Stimulated activated naive CD4-positive, alpha-beta T cell treated with Interleukin-2 at 50 U/mL for 16 hours (primary cell): ENCODE measurements around the gene CDK14.
"Not testable (repeated sequence)": the region's sequence is repeated elsewhere in the genome, so short reads cannot be mapped to it uniquely, and the experiment has no call there.

Experiments used
- DNase-seq: peaks from one replicate; lab custom pipeline; 2025; lab: John Stamatoyannopoulos, UW

The CDK14 gene

DNA sequence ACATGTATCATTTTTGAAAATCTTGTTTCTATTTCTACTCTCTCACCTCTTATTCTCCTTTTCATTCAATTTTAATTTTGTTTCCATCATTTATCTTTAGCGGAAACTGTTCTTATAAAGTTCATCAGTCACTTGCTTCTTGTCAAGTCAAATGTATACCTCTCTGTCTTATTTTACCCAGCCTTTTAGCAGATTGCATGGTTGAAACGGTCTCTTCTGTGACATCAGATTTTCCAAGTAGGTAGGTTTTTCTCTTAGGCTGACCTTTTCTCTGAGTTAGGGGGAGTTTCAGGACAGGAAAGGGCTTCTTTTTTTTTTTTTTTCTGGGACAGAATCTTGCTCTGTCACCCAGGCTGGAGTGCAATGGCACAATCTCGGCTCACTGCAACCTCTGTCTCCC lies 195.5 kb downstream of the CDK14 start:
- DNase-seq = no peak

DNA sequence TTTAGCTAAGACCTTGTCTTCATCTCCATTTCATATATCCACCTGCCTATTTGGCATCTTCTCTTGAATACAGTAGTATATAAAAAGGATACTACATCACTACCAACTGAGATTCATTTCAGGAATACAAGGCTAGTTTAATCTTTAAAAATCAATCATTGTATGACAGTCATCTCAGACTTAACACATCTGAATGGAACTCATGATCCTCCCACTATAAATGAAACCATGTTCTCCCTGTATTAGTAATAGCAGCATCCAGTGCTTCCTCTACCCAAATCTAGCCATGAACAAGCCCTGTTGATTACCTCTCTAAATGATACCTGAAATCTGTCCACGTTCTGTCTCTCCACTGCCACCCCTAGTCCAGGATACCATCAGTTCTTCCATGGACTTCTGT lies 196.2 kb downstream of the CDK14 start:
- DNase-seq = no peak

DNA sequence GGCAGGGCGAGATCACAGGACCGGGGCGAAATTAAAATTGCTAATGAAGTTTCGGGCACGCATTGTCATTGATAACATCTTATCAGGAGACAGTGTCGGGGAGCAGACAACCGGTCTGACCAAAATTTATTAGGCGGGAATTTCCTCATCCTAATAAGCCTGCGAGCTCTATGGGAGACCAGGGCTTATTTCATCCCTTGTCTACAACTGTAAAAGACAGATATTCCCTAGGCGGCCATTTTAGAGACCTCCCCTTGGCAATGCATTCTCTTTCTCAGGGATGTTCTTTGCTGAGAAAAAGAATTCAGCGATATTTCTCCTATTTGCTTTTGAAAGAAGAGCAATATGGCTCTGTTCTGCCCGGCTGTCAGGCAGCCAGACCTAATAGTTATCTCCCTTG lies 198.1 kb downstream of the CDK14 start:
- not testable (repeated sequence) for DNase-seq

DNA sequence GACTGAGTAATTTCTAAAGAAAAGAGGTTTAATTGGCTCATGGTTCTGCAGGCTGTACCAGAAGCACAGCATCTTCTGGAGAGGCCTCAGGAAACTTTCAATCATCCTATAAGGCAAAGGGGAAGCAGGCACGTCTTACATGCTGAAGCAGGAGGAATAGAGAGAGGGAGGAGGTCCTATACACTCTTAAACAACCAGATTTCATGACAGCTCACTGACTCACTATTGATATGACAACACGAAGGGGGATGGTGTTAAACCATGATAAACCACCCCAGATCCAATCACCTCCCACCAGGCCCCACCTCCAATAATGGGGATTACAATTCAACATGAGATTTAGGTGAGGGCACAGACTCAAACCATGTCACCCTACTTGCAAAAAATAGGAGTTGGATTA lies 201.5 kb downstream of the CDK14 start:
- DNase-seq = no peak

DNA sequence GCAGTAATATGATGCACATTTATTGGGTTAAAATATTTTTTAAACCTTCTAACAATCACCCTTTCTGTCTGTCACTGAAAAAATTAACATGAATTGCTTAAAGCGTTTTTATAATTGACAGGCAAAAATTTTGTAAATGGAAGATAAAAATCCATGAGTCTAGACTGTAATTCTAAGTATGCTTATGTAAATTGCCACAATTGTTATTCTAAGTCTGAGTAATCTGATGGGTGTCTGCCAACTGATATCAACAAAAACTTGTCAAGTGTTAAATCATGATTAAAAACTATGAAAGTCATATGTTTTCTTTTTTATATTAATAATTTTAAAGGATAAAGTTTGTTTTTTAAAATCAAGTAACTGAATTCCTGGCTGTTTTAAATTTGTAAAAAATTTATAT lies 208.2 kb downstream of the CDK14 start:
- no peak for DNase-seq

DNA sequence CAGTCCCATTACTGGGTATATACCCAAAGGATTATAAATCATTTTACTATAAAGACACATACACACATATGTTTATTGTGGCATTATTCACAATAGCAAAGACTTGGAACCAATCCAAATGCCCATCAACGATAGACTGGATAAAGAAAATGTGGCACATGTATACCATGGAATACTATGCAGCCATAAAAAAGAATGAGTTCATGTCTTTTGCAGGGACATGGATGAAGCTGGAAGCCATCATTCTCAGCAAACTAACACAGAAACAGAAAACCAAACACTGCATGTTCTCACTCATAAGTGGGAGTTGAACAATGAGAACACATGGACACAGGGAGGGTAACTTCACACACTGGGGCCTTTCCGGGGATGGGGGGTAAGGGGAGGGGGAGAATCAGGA lies 219.4 kb downstream of the CDK14 start:
- DNase-seq = not testable (repeated sequence)

DNA sequence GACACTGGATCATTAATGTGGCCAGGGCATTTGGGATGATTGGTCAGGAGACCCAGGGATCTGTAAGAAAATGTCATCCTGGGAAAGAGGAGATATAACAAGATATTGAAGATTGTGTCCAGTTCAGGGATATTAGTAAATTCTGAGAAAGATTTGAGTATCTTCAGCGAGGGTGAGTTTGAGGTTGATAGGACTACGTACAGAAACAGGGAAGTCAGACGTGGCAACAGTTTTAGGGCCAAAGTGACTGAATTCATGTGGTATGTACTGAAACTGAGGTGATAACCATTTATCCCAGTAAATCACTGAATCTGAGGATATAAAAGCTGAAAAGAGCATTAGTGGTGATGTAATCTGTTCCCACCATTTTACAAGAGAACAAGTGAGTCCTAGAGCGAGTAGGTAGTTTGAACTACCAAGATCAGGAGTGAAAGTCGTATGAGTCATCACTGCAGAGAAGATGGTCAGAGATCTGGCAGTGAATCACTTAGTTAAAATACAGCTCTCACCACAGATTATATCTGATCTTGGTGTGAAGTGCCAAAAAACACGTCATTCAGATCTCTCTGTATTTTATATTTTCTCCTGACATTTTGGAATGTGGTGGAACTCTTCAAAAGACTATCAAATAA lies 220.5 kb downstream of the CDK14 start:
- no peak for DNase-seq

DNA sequence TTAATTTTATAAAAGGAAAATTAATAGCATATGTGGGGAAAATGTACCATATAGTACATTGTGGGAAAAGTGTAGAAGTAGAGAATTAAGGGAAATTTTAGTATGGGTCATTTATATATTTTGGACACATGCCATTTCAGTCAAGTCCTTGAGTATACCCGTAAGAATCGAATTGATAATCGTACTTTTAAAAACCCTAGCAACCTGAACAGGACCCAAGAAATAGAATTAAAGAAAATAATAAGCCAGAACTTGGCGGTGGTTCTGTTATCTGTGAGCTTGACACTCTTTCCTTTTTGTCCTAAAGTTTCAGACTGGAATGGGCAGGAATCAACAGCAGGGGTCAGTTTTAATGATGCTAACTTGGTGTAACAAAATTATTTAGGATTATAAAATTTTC lies 221.0 kb downstream of the CDK14 start:
- DNase-seq = no peak

DNA sequence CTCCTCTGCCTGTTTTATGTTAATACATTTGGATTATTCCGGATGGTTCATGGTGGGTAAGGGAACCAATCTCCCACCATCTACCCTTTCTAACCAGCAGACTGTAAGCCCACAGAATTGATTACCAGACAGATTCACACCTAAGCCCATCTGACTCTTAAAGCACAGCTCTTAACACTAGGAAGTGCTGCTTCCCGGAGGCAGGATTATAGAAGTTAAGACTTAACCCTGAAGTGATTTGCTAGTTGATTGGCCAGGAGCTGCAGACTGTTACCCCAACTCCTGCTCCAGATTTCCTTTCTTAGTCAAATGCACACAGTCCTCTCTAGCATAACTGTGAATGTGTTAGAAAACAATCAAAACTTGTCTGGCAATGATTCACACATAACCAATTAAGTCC lies 221.7 kb downstream of the CDK14 start:
- DNase-seq = no peak

DNA sequence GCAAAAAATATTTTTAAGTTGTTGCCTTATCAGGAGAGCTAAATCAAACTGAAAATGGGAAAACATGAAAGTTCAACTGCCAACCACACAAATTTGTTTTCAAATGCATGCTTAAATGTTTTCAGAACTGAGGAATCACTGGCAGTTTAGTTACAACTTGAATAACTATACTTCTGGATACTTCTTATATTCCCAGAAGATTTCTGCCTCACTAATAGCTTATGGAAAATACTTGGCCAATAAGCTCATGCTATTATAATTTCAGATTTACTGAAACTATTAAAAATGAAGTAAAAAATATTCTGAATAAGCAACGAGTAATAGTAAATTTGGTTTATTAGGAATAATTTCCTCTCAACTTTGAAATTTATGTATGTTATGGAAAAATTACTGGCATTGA lies 222.2 kb downstream of the CDK14 start:
- no peak for DNase-seq

DNA sequence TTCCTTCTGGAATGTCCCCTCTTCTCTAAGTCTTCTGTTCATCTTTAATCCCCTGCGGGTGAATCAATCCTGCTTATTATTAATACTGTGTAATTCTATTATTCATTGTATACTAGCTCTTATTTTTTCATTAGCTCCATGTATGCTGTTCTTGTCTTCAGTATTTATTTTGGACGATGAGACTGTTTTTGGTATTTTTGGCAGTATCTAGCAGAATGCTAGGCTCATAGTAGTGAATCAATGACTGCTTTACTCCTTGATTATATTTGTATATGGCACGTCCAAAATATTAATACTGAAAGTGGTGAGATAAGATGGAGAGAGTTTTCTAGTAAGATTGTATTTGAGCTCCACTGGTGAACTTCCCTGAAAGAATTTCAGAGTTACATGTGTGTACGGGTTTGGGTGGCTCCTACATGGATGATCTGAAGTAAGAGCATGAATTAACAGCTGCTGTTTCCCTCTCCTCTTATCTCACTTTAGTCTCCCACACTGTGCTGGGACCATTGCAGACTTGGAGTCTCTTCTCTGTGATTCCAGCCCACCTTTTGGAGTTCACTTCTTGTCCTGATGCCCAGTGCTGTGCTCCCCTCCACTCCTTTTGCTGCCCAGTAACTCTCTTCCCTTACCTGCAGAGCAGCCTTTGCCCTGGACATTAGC lies 226.0 kb downstream of the CDK14 start:
- DNase-seq = no peak

DNA sequence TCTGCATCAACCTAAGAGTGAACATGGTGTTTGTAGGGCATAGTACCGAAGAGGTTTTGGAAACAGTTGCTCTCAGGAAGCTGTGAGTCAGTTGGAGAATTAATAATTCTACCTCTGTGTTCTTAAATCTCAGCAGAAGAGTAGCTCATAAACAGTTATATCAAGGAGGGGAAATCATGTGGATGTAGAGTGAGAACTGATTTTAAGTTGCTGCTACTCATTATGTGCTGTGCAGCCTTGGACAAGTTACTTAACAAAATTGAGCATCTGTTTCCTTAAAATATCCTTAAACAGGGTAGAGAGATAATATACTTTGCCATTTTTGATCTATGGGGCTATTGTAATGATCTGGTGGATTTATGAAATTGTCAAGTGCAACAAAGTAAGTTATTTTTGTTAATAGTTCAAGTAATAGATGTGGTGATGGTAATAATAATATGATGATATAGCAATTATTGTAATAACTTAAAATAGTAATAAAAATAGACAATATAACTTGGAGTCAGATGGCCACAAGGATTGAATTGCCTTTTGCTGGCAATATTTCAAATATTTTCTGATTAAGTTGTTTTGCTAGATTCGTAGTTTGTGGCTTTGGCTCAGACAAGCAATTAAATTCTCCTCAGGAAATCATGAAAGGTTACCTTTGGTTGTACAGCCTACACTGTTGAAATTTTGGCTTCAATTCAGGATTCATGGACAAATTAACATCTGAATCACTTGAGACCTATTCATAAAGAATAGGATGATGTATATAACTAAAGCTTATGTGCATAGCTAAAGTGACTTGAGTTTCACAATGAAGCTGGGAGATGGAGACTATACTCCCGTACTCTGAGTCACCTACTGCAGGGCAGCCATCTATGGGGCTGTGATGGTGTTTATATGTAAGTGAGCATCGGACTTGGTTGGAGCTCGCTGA lies 228.5 kb downstream of the CDK14 start:
- DNase-seq = no peak

DNA sequence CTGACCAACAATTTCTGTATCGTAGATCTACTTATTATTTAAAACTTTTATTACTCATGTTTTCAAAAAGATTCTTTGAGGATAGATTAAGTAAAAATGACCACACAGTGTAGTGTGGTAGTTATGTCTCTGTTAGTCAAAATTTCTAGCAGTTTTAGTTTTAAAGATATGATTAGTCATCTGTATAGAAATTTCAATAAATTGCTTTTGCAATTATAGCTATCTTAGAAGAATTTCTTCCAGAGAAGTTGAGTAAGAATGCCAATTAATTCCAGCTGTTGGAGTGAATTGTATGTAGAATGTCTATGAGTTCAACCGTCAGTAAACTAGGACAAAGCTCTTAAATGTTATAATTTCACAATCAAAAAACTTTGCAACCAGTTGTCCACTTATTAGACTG lies 229.7 kb downstream of the CDK14 start:
- DNase-seq = no peak

DNA sequence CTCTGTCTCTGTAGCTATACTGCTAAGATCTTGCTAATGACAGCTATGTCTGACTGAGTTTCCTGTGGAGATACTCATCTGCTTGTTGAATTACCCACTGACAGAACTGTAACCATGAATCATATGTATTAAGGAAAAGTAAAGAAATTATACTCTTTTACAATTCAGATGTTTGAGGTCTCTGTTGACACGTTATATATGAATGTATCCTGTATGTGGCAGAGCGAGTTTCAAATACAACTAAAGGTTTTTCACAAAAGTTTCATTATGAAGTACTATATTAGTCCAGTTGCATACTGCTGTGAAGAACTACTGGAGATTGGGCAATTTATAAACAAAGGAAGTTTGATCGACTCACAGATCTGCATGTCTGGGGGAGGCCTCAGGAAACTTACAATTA lies 232.5 kb downstream of the CDK14 start:
- no peak for DNase-seq

DNA sequence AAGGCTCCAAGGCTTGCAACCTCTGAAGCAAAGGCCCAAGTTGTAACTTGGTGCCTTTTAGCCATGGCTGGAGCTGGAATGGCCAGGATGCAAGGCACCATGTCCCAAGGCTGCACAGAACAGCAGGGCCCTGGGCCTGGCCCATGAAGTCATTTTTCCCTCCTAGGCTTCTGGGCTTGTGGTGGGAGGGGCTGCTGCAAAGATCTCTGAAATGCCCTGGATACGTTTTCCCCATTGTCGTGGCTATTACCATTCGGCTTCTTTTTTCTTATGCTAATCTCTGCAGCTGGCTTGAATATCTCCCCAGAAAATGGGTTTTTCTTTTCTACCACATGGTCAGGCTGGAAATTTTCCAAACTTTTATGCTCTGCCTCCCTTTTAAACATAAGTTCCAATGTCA lies 234.2 kb downstream of the CDK14 start:
- no peak for DNase-seq

DNA sequence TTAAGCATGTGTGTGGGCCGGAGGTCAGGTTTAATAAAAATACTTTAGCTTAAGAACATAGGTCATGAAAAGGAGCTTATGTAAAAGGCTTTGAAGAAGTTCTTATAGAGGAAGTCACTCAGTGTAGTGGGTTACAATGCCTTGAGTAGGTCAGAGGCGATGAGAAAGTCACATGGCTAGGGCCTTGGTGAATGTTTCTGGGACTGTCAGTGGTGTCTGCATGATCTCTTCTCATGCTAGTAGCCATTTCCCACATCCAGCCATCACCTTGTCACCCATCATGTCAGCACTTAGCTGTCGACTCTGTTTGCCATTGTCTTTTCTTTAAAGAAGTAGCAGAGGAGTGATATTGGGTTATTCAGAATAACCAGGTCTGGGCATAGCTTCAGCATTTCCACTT lies 236.6 kb downstream of the CDK14 start:
- no peak for DNase-seq

DNA sequence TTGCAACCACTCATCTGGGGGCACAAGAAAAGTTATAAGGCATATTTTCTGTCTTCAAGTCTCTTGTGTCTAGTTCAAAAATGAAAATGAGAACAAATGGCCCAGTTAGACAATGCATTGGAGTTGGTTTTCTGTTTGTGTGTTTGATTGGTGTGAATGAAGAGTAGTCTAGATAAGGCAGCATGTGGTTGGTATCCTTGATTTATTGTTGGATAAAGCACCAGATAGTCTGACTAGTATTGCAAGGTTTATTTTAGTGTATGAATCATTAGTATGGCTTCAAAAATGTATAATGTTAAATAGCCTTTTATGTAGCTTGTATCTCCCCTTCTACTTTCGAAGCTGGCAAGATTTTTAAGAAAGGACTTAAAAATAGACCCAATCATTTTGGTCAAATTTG lies 237.3 kb downstream of the CDK14 start:
- DNase-seq = no peak

DNA sequence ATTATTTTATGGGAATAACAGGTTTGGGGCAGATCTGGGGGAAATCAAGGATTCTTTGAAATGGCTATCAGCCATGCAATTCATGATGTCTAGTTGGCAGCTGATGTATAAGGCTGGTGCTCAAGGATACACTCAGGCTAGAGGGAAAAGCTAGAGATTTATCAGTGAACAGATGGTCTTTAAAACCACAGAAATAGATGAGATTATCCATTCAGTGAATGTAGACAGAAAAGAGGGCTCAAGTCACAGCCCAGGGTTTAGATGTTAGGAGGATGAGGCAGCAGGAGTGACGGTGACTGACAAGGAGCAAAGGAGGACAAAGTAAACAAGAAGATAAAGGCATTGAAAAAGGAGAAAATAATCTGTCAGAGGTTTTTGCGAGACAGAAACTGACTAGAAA lies 238.7 kb downstream of the CDK14 start:
- DNase-seq = no peak

DNA sequence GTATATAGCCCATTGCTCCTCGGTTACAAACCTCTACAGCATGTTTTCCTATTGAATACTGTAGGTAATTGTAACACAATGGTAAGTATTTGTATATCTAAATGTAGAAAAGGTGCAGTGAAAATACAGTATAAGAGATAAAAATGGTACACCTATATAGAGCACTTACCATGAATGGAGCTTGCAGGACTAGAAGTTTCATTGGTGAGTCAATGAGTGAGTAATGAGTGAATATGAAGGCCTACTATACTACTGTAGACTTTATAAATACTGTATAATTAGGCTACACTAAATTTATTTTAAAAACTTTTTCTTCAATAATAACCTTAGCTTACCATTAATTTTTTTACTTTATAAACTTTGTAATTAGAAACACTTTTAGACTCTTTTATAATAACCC lies 239.7 kb downstream of the CDK14 start:
- no peak for DNase-seq

DNA sequence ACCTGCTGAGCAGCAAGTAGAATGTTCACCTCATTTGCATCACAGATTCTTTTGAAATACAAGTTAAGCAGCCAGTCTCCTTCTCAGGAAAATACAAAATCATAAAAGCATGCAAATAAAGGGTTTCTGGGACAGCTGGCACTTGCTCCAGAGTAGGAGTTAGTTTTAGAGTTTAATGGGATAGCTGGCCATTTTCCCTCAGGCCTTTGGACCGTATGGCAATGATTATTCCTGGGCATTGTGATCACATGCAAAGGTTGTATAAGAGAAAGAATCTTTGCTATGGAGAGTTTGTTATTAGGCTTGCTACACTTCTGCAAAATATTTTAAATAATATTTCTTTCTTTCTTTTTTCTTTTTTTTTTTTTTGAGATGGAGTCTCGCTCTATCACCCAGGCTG lies 240.8 kb downstream of the CDK14 start:
- no peak for DNase-seq

DNA sequence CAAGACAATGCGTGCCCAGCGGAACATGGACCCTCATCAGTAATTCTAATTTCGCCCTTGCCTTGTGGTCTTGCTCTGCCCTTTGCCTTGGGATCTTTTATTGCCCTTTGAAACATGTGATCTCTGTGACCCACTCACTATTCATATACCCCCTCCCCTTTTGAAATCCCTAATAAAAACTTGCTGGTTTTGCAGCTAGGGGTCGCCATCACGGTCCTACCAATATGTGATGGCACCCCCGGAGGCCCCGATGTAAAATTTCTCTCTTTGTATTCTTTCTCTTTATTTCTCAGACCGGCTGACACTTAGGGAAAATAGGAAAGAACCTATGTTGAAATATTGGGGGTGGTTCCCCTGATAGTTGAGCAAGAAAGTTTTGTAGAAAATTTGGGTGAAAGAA lies 242.7 kb downstream of the CDK14 start:
- DNase-seq = no peak

DNA sequence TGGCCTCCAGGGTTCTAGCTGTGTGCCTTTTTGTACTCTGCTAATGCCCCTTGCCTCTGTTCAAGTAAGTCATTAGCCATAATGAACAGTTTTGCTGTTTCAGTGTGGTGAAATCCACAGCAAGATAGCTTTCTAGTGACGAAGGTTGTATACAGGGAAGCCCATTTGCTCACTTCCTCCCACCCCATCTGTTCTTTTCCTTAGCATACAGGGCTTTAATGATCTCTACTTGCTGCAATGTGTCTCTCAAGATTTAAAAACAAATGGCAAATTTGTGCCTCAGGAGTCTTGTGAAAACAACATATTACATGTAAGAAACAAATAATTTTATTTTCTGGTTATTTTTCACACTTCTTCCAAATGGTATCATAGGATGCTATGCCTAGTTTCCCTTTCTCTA lies 243.2 kb downstream of the CDK14 start:
- no peak for DNase-seq

DNA sequence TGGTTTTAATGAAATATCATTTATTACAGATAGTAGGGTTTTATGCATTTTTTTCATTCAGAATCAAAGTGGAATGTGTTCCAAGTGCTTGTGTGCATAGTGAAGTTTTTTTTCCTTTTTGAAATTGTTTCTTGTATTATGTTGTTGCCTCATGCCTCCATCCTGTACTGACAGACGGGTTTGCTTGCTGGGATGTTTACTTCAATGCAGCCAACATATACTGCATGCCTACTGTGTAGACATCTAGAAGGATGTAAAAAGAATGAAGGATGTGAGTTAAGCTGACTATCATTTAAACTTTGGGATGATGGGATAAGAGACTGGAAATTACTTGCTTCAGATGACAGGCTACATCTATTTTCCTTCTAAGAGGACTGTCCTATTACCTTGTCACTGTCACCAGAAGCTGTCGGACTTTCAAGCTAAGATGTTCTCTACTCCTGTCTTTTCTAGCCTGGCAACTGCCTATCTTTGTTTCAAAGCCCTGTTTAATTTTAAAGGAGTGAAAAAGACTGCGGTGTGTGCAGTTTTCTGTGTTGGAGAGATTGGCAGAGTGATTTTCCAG lies 243.7 kb downstream of the CDK14 start:
- DNase-seq = no peak
